GM15510 (cell line): ENCODE results near the gene GNAQ.

Source experiments
- POLR2A ChIP-seq: IDR thresholded peaks from 3 replicates; pipeline ENCODE4 v1.6.1; 2011; ENCODE audit warnings: borderline replicate concordance; ENCODE audit not compliant: insufficient read length; ENCODE audit errors: extremely low read depth

Gene GNAQ

DNA sequence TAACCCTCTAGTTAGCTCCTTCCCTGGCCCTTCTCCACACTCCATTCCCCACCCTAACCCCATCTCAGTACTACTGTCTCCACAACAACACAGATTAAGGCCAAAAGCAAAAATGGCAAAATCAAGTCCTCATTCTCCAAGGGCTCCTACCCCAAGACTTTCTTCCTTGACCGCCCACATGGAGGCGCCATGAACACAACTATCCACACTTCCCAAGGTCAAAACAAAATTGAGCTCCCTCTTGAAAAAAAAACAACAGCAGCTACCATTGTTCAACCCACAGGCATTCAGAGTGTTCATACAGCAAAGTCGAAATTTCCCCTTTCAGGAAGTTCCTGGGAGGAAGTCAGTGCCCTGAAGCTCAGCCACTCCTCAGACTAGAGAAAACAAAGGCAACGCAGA is 54.4 kb downstream of the GNAQ start:
- TF ChIP-seq POLR2A, result no peak

DNA sequence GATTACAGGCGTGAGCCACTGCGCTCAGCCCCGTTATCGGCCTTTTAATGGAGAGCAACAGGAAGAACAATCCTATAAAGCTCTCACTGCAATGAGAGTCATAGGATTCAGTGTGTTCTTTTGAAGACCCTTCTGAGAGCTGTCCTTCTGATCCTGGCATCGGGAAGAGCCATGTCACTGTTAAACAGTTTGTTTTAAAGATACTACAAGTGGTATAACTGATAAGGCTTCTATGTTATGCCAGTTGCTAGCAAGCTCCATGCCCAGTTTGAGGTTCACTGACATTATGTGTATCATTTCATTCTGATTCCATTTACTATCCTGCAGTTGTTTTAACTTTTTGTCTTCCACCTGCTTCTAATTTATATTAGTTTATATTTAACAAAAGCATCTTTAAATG is 55.8 kb downstream of the GNAQ start:
- no peak for TF ChIP-seq POLR2A

GRCh38 chr9:77975036-77975435 is 56.6 kb downstream of the GNAQ start:
- TF ChIP-seq POLR2A, result no peak

GRCh38 chr9:77974434-77974833 is 57.2 kb downstream of the GNAQ start:
- TF ChIP-seq POLR2A, result no peak

GRCh38 chr9:77969083-77969482 is 62.5 kb downstream of the GNAQ start:
- TF ChIP-seq POLR2A, result no peak

- TF ChIP-seq POLR2A, result no peak
These were observed 63.1 kb downstream of the GNAQ start for GRCh38 chr9:77968506-77968905.

DNA sequence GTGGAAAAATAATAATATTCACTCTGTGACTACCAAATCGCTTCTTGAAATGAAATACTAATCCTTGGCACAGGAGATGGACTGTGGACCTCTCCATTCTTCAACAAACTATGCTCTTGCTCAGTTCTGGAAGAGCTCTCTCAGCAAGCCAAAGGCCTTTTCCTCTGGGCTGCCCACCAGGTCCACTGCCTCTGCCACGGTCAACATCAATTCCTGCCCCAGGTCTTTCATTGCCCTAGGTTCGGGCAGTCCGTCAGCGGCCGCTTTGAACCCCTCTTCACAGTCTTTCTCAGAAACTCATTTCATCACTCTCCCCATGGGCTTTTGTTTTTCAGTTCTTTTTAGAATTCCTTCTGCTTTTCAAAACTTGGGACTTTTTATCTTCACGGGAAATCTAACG is 64.9 kb downstream of the GNAQ start:
- no peak for TF ChIP-seq POLR2A

GRCh38 chr9:77965445-77966123 is 66.0 kb downstream of the GNAQ start:
- TF ChIP-seq POLR2A, result no peak

DNA sequence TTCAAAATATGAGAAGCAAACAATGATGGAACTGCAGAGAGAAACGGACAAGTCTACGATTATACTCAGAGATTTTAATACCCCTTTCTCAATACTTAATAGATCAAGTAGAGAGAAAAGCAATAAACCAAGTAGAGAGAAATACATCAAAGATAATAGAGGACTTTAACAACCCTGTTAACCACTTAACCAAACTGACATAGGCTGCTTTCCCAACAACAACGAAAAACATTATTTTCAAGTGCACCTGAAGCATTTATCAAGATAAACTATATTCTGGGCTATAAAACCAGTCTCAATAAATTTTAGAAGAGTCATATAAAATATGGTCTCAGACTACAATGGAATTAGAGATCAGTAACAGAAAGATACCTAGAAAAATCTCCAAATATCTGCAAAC is 67.4 kb downstream of the GNAQ start:
- no peak for TF ChIP-seq POLR2A

DNA sequence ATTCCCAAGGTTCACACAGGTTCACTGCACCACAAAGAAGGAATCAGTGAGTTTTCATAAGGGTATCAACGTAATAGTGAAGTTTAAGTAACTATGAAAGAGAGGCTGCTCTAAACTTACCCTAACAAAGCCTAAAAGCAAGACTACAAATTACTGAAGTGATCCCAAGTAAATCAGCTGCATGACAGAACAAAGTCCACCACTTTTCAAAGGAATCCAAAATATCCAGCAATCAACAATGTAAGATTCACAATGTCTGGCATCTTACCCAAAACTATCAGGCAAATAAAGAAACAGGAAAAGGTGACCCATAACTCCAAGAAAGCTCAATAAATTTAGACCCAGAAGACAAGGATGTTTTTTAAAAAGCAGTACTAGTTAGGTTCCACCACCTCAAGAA is 70.1 kb downstream of the GNAQ start:
- TF ChIP-seq POLR2A, result no peak

DNA sequence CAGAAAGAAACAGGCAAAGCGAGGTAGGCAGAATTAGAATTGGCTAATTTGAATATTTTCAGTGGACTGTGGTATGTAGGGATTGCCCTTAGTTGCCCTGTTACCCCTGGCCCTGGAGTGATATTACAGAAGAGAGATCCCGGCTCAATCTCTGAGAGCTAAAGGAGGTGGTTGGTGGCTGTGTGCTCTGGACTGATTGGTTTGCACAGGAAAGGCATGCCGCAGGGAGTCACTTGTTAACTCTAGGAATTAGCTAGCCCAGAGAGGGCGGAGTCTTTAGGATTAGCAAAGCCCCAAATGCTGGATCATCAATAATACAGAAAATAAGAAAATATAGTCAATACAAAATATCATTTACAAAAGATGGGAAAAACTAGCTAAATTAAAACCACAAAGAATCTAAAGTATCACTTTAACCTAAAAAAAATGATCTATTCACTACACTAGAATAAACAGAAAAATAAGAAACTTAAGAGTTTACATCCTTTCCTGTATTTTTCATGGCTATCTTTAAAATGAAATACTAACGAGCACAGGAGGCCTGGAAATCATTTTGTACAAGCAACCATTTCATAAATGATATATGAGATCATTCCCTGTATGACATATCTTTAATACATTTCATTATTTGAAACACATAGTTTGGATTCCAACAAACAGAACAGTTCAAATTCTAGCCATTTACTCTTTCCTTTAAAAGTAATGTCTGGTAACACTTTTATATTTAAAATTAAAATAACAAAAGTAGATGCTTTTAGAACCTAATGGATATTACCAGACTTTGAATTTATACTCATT is 71.1 kb downstream of the GNAQ start:
- no peak for TF ChIP-seq POLR2A

DNA sequence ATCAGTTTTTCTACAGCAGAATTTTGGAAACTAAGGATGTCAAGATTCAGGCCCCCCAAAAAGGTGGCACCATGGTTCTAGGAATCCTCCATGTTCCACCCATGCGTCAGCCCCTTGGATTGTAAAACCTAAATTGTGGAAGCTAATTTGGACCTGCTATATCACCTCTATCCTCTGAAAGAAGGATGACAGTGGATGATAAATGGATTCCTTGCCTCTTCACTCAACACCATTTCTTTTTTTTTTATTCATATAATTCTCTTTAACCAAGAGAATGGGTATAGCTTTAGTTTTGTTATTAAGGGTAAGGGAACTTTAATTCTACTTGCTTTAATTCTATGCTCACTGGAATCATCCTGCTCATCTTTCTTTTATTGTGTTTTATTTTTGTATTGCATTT is 71.8 kb downstream of the GNAQ start:
- TF ChIP-seq POLR2A, result no peak

GRCh38 chr9:77957652-77958051 is 74.0 kb downstream of the GNAQ start:
- no peak for TF ChIP-seq POLR2A

- TF ChIP-seq POLR2A, result no peak
These were observed 75.1 kb downstream of the GNAQ start for GRCh38 chr9:77956555-77956954.

DNA sequence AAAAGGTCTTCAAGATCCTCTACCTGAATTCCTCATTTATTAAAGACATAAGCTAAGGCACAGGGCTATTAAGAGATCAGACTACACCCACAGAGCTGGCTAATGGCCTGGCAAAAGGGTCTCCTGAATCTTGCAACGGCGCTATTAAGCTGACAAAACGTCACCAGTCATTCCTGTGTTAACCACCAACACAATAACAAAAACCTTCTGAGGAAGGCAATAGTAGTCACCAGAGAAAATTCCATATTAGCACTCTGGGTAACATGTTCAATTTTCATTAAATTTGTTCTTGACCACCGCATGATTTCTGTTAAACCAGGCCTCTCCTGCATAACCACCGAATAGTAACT is 77.0 kb downstream of the GNAQ start:
- TF ChIP-seq POLR2A, result no peak

- no peak for TF ChIP-seq POLR2A
These were observed 77.5 kb downstream of the GNAQ start for GRCh38 chr9:77954013-77954665.
